Right lobe of liver (tissue), 6 donors: Measurements from ENCODE around the gene CDH13. TPM values are rescaled to one million over a fixed set of nuclear protein-coding genes. Genes with fewer than 3 reads are reported as not detected.

Source experiments
- ATAC-seq, 4 donors: fragments of 200-7000 bp; cut with Tn5 transposase; one replicate each; pipeline ENCODE4 v1.9.1; 2020; ENCODE audit warnings: mild to moderate bottlenecking in 4 of 4, moderate library complexity in 4 of 4
- DNase-seq, 3 donors: peaks; one replicate each; pipeline ENCODE4 v3.0.0-alpha.2; 2020
- H3K27ac ChIP-seq, 3 donors: fragments of 200-600 bp; one replicate each; pipeline ENCODE4 v1.8.0; 2022
- H3K27me3 ChIP-seq, 2 donors: fragments of 200-600 bp; one replicate each; pipeline ENCODE4 v1.8.0; 2022
- H3K36me3 ChIP-seq, 4 donors: fragments of 200-600 bp; sonication (generic) in 1 of 4; one replicate each; pipeline versions ENCODE4 v1.5.1 to v1.8.0; 2017 to 2022; ENCODE audit warnings: control low read depth in 1 of 4
- H3K4me1 ChIP-seq, 4 donors: fragments of 200-600 bp; sonication (generic) in 1 of 4; one replicate each; pipeline versions ENCODE4 v1.5.1 to v1.8.0; 2017 to 2022; ENCODE audit warnings: control low read depth in 1 of 4
- H3K4me3 ChIP-seq, 3 donors: fragments of 200-600 bp; one replicate each; pipeline ENCODE4 v1.8.0; 2022
- H3K9me3 ChIP-seq, 4 donors: fragments of 200-600 bp; sonication (generic) in 1 of 4; one replicate each; pipeline versions ENCODE4 v1.5.1 to v1.8.0; 2017 to 2022; ENCODE audit warnings: control low read depth in 1 of 4
- CTCF ChIP-seq, 4 donors: fragments of 200-600 bp in 3 of 4; fragments of 450-650 bp in 1 of 4; IDR thresholded peaks; one replicate each; pipeline versions ENCODE4 v1.5.1 to v1.8.0; 2016 to 2022; ENCODE audit warnings: antibody characterized with exemption in 4 of 4, mild to moderate bottlenecking in 2 of 4
- POLR2A ChIP-seq: fragments of 450-650 bp; IDR thresholded peaks from one replicate; pipeline ENCODE4 v1.6.1; 2017; ENCODE audit warnings: antibody characterized with exemption, mild to moderate bottlenecking
- WGBS: methylation state at CpG from one replicate; pipeline ENCODE4 v1.1.6; 2018; ENCODE audit warnings: low coverage, low lambda C conversion rate; ENCODE audit not compliant: insufficient coverage; ENCODE audit errors: missing lambda C conversion rate; 5-methylcytosine and 5-hydroxymethylcytosine counted together
- intact Hi-C, 2 donors: fragments of 100-400 bp; cut with DNase I; formaldehyde crosslinking; loops; one replicate each; pipeline versions ENCODE4 v1.11.2 to v1.14.1; 2022
- total RNA-seq, 6 experiments: library from RNA; depleted of rRNA in 2 of 6; stranded (reverse); fragments of >200 nt in 2 of 6; fragmentation: NEBNext Ultra II Directional in 3 of 6; extraction: Animal tissue kit (Norgen Biotek cat#: 25700) in 3 of 6; gene quantifications; one replicate each; pipeline versions ENCODE4 v1.1.0 to v1.2.4, GENCODE V29; 2016 to 2023
- donor health status: DM: no; HTN: yes; CAD: no.
- donor health status: DM: no; HTN: no; CAD: no.
- donor health status: DM: no; HTN: no; CAD: no.
- donor health status: DM: no; HTN: yes; CAD: no.
- donor health status: DM: no; HTN: yes; CAD: no.

The CDH13 gene
- total RNA-seq, 6 experiments from 2014 or later = 0.13 to 4.6 (median 0.49) TPM

GRCh38 chr16:83792391-83792790 is 1165.6 kb downstream of the CDH13 start:
- H3K4me1 ChIP-seq = no peaks in the 10 kb centered on the region
- intact Hi-C loops = no loop called here
- no peak overlapping the region for H3K4me3 ChIP-seq
- H3K27ac ChIP-seq = no peak overlapping the region
- no peaks in the 10 kb centered on the region for H3K36me3 ChIP-seq
- ATAC-seq (no peak), DNase-seq (no peak)
- H3K9me3 ChIP-seq = no peaks in the 10 kb centered on the region
- H3K27me3 ChIP-seq = no peaks in the 10 kb centered on the region
- no peak for TF ChIP-seq POLR2A
- no peak for TF ChIP-seq CTCF (IDR thresholded peaks at IDR 0.05)
- WGBS = 31% methylated on average over 2 of the region's 2 CpGs

- intact Hi-C loops = no loop called here
- no peak overlapping the region for H3K4me3 ChIP-seq
- H3K27me3 ChIP-seq = no peaks in the 10 kb centered on the region
- H3K4me1 ChIP-seq = no peaks in the 10 kb centered on the region
- WGBS = 56% methylated on average over 7 of the region's 9 CpGs
- H3K27ac ChIP-seq = no peak overlapping the region
- no peaks in the 10 kb centered on the region for H3K36me3 ChIP-seq
- no peaks in the 10 kb centered on the region for H3K9me3 ChIP-seq
- TF ChIP-seq POLR2A = no peak
- no peak for TF ChIP-seq CTCF (IDR thresholded peaks at IDR 0.05)
- DNase-seq (no peak), ATAC-seq (no peak)
Measured at GRCh38 chr16:83793179-83793578, 1166.4 kb downstream of the CDH13 start.

DNA sequence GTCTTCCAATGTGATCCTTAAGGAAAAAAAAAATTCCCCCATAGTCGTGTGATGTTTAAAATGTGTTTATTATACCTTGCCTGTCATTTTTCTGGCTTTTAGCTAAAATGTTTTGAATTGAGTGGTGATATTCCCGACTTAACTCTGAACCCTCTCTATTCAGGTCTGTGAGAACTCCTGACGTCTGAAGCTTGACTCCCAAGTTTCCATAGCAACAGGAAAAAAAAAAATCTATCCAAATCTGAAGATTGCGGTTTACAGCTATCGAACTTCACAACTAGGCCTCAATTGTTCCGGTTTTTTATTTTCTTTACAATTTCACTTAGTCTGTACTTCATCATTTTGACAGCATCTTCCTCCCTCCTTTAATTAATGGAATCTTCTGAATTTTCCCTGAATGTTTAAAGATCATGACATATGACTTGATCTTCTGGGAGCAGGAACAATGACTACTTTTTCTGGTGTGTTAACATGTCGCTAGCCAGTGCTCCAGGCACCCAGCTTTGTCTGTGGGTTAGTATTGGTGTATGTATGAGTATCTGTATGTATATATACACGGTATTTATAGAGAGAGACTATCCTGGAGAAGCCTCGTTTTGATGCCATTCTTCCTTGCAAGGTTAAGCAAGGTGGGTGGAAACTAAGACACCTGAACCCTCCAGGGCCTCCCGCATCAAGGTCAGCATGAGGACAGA is 1168.2 kb downstream of the CDH13 start:
- Histone ChIP-seq H3K4me3 (no peak overlapping the region), H3K4me1 (no peaks in the 10 kb centered on the region), H3K27ac (no peak overlapping the region), H3K9me3 (no peaks in the 10 kb centered on the region), H3K27me3 (no peaks in the 10 kb centered on the region), H3K36me3 (no peaks in the 10 kb centered on the region)
- TF ChIP-seq CTCF (IDR thresholded peaks at IDR 0.05) (no peak), POLR2A (no peak)
- intact Hi-C loops = no loop called here
- ATAC-seq (no peak), DNase-seq (no peak)
- WGBS = 46% methylated on average over 10 of the region's 10 CpGs

DNA sequence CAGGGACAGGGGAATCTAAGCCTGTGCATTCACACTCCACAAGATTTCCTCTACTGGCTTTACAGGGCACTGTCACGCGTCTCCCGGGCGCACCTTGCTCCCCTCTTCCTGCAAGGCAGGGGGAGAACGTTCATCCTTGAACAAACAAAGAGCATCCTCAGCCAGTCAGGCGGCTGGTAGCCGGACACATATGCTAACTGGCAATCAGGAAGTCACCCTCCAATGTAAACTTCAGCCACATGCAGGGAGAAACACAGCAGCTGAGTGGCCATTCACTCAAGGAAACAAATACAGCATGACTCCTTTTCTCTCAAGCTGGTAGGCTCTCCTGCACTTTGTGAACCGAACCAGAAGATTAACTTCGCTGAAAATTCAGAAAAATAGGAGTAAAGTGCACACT is 1170.2 kb downstream of the CDH13 start:
- TF ChIP-seq POLR2A (no peak), CTCF (IDR thresholded peaks at IDR 0.05) (no peak)
- Histone ChIP-seq H3K27ac (no peak overlapping the region), H3K4me3 (no peak overlapping the region), H3K27me3 (no peaks in the 10 kb centered on the region), H3K9me3 (no peaks in the 10 kb centered on the region), H3K36me3 (no peaks in the 10 kb centered on the region), H3K4me1 (peaks cover 0 to under 1% (median 0%) of the 10 kb centered on the region in 4 donors)
- intact Hi-C loops = no loop called here
- no peak for DNase-seq
- 42% methylated on average over 8 of the region's 9 CpGs for WGBS
- ATAC-seq = no peak
